OCI-LY3 (cell line): Measurements from ENCODE around the gene B4GALT4.

ENCODE experiments used
- H2AFZ ChIP-seq: fragments of 200-600, 300-600 bp; shearing (Covaris generic); 2 replicates; pipeline ENCODE4 v1.6.0; 2014; ENCODE audit warnings: antibody characterized with exemption, low read depth, low read length
- H3K27ac ChIP-seq: fragments of 200-600, 300-600 bp; sonication (generic); 2 replicates; pipeline ENCODE4 v1.5.1; 2014; ENCODE audit warnings: mild to moderate bottlenecking, low read length, moderate library complexity, mixed read lengths
- H3K27me3 ChIP-seq: fragments of 200-600, 300-600 bp; sonication (generic); 2 replicates; pipeline ENCODE4 v1.6.1; 2014; ENCODE audit warnings: low read depth, low read length, mixed read lengths
- H3K36me3 ChIP-seq: fragments of 200-600, 300-600 bp; sonication (generic); replicated peaks from 2 replicates; pipeline ENCODE3; 2014; ENCODE audit warnings: low read depth, low read length, mixed read lengths
- H3K4me1 ChIP-seq: fragments of 300-600, 200-600 bp; sonication (generic); 2 replicates; pipeline ENCODE4 v1.6.1; 2014; ENCODE audit warnings: low read length, mixed read lengths
- H3K4me2 ChIP-seq: fragments of 200-600, 300-600 bp; sonication (generic); 2 replicates; pipeline ENCODE4 v1.6.1; 2014; ENCODE audit warnings: low read length, mixed read lengths
- H3K4me3 ChIP-seq: fragments of 300-600, 200-600 bp; sonication (generic); 2 replicates; pipeline ENCODE4 v1.5.1; 2014; ENCODE audit warnings: antibody characterized with exemption, mild to moderate bottlenecking, low read length, moderate library complexity
- H3K79me2 ChIP-seq: fragments of 300-600, 200-600 bp; shearing (Covaris generic); 2 replicates; pipeline ENCODE4 v1.6.1; 2014; ENCODE audit warnings: mild to moderate bottlenecking, low read length, mixed read lengths
- H3K9ac ChIP-seq: fragments of 300-600, 200-600 bp; shearing (Covaris generic); 2 replicates; pipeline ENCODE4 v1.6.0; 2014; ENCODE audit warnings: mild to moderate bottlenecking, low read length, moderate library complexity
- H3K9me3 ChIP-seq: fragments of 200-600, 300-600 bp; shearing (Covaris generic); 2 replicates; pipeline ENCODE4 v1.6.1; 2014; ENCODE audit warnings: low read length, mixed read lengths; ENCODE audit not compliant: insufficient read depth
- H4K20me1 ChIP-seq: fragments of 200-600, 300-600 bp; sonication (generic); 2 replicates; pipeline ENCODE4 v1.6.1; 2016; ENCODE audit warnings: low read length, mixed read lengths; ENCODE audit not compliant: insufficient read depth
- EZH2phosphoT487 ChIP-seq: fragments of 200-600 bp; shearing (Covaris generic); IDR thresholded peaks from 2 replicates; pipeline ENCODE4 v1.6.1; 2018; ENCODE audit warnings: antibody characterized with exemption, mixed run types, low read depth
- TF ChIP-seq, protein P1 (sequence below): fragments of 200-600, 300-600 bp; sonication (generic); IDR thresholded peaks from 2 replicates; pipeline ENCODE4 v1.5.1; 2014; ENCODE audit warnings: antibody characterized with exemption, low read length, low read depth

The B4GALT4 gene

DNA sequence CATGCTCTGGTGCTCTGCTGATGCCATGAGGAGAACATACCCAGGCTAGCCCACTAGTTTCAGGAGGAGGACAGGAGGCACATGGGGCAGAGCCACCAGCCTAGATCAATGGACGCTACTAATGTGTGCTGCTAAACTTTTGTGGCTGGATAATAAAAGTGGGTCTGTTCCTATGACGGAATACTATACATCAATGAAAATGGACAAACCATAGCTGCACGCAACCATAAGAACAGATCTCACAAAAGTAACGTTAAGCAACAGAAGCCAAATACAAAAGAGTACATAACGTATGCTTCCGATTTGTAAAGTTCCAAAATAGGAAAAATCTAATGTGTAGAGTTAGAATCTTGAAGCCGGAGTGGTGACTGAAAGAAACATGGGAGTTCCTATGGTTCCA is 11.5 kb downstream of the B4GALT4 start:
- Histone ChIP-seq H3K27me3 (no peaks in the 10 kb centered on the region), H4K20me1 (no peaks in the 10 kb centered on the region; the same call in 1 of the 2 replicates), H3K79me2 (no peaks in the 10 kb centered on the region), H2AFZ (no peak overlapping the region), H3K4me1 (no peaks in the 10 kb centered on the region), H3K4me2 (no peak overlapping the region), H3K9me3 (no peaks in the 10 kb centered on the region), H3K9ac (no peak overlapping the region), H3K4me3 (no peak overlapping the region), H3K36me3 (peaks cover 55% of the 10 kb centered on the region), H3K27ac (no peak overlapping the region)
- TF ChIP-seq, protein P1, sequence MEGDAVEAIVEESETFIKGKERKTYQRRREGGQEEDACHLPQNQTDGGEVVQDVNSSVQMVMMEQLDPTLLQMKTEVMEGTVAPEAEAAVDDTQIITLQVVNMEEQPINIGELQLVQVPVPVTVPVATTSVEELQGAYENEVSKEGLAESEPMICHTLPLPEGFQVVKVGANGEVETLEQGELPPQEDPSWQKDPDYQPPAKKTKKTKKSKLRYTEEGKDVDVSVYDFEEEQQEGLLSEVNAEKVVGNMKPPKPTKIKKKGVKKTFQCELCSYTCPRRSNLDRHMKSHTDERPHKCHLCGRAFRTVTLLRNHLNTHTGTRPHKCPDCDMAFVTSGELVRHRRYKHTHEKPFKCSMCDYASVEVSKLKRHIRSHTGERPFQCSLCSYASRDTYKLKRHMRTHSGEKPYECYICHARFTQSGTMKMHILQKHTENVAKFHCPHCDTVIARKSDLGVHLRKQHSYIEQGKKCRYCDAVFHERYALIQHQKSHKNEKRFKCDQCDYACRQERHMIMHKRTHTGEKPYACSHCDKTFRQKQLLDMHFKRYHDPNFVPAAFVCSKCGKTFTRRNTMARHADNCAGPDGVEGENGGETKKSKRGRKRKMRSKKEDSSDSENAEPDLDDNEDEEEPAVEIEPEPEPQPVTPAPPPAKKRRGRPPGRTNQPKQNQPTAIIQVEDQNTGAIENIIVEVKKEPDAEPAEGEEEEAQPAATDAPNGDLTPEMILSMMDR = no peak
- TF ChIP-seq EZH2phosphoT487 = no peak

DNA sequence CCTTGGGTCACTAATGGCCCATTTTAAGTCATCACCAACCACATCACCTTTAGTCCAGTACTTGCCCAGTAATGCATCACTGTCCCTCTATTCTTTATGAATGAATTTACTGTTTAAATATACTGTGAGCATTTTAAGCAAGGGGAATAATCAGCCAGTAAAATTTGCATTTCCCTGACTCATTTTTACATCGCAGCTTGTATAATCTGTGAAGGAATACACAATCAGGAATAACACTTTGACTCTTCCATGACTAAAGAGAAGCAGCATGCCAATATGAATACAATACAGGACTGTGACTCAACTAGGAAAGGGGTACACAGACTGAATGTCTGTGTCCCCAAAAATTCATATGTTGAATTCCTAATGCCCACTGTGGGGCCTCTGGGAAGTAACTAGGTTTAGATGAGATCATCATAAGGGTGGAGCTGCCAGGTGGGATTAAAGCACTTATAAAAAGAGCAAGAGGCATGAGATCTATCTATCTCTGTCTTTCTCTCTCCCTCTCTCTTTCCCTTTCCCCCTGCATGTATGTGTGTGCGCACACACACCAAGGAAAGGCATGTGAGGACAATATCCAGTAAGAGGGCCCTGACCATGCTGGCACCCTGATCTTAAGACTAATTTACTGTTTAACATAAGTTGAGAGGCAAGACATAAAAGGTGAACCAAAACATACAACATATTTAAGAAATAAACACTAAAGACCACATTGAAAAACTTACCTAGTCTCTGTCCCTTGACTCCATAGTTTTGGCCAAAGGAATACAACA is 12.1 kb downstream of the B4GALT4 start:
- no peaks in the 10 kb centered on the region for H3K4me1 ChIP-seq
- TF ChIP-seq, protein P1 = no peak
- no peak for TF ChIP-seq EZH2phosphoT487
- no peak overlapping the region for H3K27ac ChIP-seq
- no peaks in the 10 kb centered on the region for H3K9me3 ChIP-seq
- H3K4me2 ChIP-seq = no peak overlapping the region
- no peaks in the 10 kb centered on the region for H3K79me2 ChIP-seq
- no peak overlapping the region for H3K9ac ChIP-seq
- no peak overlapping the region for H2AFZ ChIP-seq
- H4K20me1 ChIP-seq = no peaks in the 10 kb centered on the region; the same call in 1 of the 2 replicates
- H3K36me3 ChIP-seq = peaks cover 59% of the 10 kb centered on the region
- no peaks in the 10 kb centered on the region for H3K27me3 ChIP-seq
- no peak overlapping the region for H3K4me3 ChIP-seq

DNA sequence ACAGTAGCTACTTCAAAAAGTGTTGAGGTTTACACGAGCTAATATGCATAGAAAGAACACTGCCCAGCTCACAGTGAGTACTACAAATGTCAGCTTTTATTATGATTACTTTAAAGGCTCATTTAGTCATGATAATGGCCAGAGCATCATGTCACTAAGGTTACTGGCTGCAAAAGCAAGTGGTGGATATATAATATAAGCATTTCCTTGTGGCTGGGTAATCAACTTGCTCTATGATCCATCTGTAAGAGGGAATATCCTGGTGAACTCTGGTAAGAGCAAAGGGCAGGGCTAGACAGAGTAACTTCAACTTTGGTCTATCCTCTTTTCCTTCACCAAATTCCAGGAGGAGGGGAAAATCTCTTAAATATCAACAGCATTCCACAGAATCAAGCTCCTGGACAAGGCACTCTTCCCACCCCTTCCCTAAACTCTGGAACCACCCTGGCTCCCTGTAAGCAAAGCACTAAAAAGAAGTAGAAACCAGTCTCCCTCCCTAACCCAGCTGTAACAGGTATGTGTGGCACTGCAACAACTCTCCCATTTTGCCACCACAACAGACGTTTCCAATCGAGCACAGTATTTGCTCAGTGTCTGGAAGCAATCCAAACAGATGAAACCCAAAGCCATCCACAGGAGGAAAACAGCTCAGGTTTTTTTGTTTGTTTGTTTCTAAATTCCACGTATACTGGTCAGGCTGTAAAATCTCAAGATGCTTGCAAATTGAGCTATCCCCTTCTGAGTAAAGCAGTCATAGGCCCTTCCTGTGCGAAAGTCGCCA is 13.4 kb downstream of the B4GALT4 start:
- no peak overlapping the region for H3K4me3 ChIP-seq
- H3K36me3 ChIP-seq = peaks cover 54% of the 10 kb centered on the region
- no peak overlapping the region for H3K27ac ChIP-seq
- no peaks in the 10 kb centered on the region for H3K27me3 ChIP-seq
- no peak for TF ChIP-seq EZH2phosphoT487
- TF ChIP-seq, protein P1 = no peak
- H3K9ac ChIP-seq = no peak overlapping the region
- no peaks in the 10 kb centered on the region for H4K20me1 ChIP-seq
- H3K79me2 ChIP-seq = no peaks in the 10 kb centered on the region
- no peaks in the 10 kb centered on the region for H3K4me1 ChIP-seq
- H2AFZ ChIP-seq = no peak overlapping the region
- no peaks in the 10 kb centered on the region for H3K9me3 ChIP-seq
- H3K4me2 ChIP-seq = no peak overlapping the region

DNA sequence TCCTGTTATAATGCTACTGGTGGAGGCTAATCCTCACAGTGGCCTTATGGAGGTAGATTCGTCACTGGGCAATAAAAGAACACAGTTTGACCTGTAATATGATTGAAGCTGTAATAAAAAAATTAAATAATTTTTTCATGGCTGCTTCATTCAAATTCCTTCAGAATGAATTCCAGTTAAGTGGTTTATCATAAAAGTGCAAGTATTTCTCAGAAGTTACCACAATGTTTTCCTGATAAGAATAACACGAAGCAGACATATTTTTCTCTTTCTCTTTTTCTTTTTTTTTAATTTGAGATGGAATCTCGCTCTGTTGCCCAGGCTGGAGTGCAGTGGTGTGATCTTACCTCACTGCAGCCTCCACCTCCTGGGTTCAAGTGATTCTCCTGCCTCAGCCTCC is 15.6 kb downstream of the B4GALT4 start:
- H3K4me1 ChIP-seq = no peaks in the 10 kb centered on the region
- no peaks in the 10 kb centered on the region for H3K79me2 ChIP-seq
- no peaks in the 10 kb centered on the region for H3K9me3 ChIP-seq
- H2AFZ ChIP-seq = no peak overlapping the region
- H3K4me2 ChIP-seq = no peak overlapping the region
- no peak overlapping the region for H3K4me3 ChIP-seq
- no peaks in the 10 kb centered on the region for H3K27me3 ChIP-seq
- H3K9ac ChIP-seq = no peak overlapping the region
- peaks cover 48% of the 10 kb centered on the region for H3K36me3 ChIP-seq
- no peak for TF ChIP-seq EZH2phosphoT487
- TF ChIP-seq, protein P1 = no peak
- no peak overlapping the region for H3K27ac ChIP-seq
- H4K20me1 ChIP-seq = no peaks in the 10 kb centered on the region
